ENCODE data around the gene ZBTB17. TPM values are rescaled to one million over a fixed set of nuclear protein-coding genes. Genes with fewer than 3 reads are reported as not detected.
"Not testable (repeated sequence)": the region's sequence is repeated elsewhere in the genome, so short reads cannot be mapped to it uniquely, and the experiment has no call there.

Gene ZBTB17
- total RNA-seq, 2 donors from 2014 or later: 14.8 to 27.5 TPM

DNA sequence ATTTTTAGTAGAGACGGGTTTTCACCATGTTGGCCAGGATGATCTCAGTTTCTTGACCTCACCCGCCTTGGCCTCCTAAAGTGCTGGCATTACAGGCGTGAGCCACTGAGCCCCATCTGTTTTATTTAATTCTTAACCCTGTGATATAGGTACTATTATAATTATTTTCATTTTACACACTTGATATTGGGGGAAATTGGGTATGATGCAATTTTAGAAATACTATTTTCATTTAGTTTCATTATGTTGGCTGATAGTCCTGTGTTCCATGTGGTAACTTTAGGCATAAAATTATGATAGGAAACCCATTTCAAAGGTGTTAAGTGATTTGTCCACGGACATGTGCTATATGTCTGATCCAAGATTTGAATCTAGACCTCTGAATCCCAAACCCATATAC is 67.3 kb downstream of the ZBTB17 start:
- H3K9me3 ChIP-seq: no peaks in the 10 kb centered on the region
- H3K27me3 ChIP-seq: no peaks in the 10 kb centered on the region
- TF ChIP-seq, protein P1, sequence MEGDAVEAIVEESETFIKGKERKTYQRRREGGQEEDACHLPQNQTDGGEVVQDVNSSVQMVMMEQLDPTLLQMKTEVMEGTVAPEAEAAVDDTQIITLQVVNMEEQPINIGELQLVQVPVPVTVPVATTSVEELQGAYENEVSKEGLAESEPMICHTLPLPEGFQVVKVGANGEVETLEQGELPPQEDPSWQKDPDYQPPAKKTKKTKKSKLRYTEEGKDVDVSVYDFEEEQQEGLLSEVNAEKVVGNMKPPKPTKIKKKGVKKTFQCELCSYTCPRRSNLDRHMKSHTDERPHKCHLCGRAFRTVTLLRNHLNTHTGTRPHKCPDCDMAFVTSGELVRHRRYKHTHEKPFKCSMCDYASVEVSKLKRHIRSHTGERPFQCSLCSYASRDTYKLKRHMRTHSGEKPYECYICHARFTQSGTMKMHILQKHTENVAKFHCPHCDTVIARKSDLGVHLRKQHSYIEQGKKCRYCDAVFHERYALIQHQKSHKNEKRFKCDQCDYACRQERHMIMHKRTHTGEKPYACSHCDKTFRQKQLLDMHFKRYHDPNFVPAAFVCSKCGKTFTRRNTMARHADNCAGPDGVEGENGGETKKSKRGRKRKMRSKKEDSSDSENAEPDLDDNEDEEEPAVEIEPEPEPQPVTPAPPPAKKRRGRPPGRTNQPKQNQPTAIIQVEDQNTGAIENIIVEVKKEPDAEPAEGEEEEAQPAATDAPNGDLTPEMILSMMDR (IDR thresholded peaks at IDR 0.05): no peak
- no peak overlapping the region for H3K27ac ChIP-seq
- peaks cover 0 to under 1% of the 10 kb centered on the region in 2 donors for H3K4me1 ChIP-seq
- H3K4me3 ChIP-seq: no peak overlapping the region
- DNase-seq (ENCODE audit: low spot score): no peak
- H3K36me3 ChIP-seq: peaks cover 35% of the 10 kb centered on the region

DNA sequence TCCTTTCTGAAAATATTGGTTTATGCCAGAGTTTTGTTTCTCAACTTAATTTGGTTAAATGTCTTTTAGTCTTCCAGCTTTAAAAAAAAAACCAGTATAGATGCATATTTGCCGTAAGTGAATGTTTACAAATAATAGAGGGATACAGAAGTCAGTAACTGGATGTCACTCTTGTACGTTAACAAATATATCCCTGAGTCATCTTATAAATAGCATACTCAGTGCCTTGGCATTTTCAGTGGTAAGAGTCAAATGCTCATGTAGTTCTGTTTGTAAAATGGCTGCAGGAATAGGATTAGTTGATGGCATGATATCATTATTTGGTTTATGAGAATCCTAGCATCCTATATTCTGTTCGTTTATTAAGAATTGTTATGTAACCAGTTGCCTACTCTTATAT is 73.0 kb downstream of the ZBTB17 start:
- Histone ChIP-seq H3K4me3 (no peak overlapping the region), H3K9me3 (no peaks in the 10 kb centered on the region), H3K27ac (peak overlapping the region; percentile 42 to 71), H3K36me3 (peaks cover 5% of the 10 kb centered on the region), H3K4me1 (peaks cover 0 to 34% of the 10 kb centered on the region in 2 donors), H3K27me3 (no peaks in the 10 kb centered on the region)
- no peak for DNase-seq (ENCODE audit: low spot score)
- TF ChIP-seq, protein P1 (IDR thresholded peaks at IDR 0.05): no peak

DNA sequence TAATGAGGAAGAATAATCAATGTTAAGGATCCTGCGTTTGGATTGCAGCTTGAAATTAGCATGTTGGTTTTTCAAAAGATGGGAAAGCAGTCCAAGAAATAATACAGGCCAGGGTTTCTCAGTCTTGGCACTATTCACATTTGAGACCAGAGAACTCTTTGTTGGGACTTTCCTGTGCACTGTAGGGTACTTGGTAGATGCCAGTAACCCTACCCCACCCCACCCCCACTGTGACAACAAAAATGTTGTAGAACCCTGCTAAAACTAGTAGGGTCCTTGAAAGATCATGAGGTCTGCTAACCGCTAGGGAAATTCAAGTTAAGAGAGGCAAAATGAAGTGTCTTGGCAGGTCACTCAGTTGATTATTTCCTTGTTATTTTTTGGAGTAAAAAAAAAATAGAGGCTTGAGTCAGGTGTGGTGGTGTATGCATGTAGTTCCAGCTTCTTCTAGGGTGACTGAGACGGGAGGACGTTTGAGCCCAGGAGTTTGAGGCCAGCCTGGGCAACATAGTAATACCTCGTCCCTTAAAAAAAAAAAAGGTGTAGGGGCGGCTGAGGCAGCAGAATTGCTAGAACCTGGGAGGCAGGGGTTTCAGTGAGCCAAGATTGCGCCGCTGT is 75.1 kb downstream of the ZBTB17 start:
- Histone ChIP-seq H3K27ac (peak overlapping the region; percentile 13 to 38), H3K27me3 (no peaks in the 10 kb centered on the region), H3K36me3 (peaks cover 5% of the 10 kb centered on the region), H3K4me1 (peaks cover 0 to 34% of the 10 kb centered on the region in 2 donors), H3K9me3 (no peaks in the 10 kb centered on the region), H3K4me3 (no peak overlapping the region)
- no peak for DNase-seq (ENCODE audit: low spot score)
- TF ChIP-seq, protein P1 (IDR thresholded peaks at IDR 0.05): no peak

DNA sequence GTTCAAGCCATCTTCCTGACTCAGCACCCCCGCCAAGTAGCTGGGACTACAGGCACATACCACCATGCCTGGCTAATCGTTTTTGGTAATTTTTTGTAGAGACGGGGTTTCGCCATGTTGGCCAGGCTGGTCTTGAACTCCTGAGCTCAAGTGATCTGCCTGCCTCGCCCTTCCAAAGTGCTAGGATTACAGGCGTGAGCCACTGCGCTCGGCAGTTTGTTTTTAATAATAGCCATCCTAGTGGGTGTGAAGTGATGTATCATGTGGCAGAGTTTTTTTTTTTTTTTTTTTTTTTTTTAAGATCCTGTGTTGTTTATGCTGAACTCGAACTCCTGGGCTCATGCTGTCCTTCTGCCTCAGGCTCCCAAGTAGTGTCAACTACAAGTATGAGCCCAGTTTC is 76.6 kb downstream of the ZBTB17 start:
- H3K4me1 ChIP-seq: peaks cover 0 to 39% of the 10 kb centered on the region in 2 donors
- no peak for DNase-seq (ENCODE audit: low spot score)
- no peak overlapping the region for H3K4me3 ChIP-seq
- H3K27me3 ChIP-seq: no peaks in the 10 kb centered on the region
- TF ChIP-seq, protein P1 (IDR thresholded peaks at IDR 0.05): no peak
- H3K27ac ChIP-seq: peak overlapping the region; percentile 31 to 53
- H3K9me3 ChIP-seq: no peaks in the 10 kb centered on the region
- H3K36me3 ChIP-seq: no peaks in the 10 kb centered on the region

DNA sequence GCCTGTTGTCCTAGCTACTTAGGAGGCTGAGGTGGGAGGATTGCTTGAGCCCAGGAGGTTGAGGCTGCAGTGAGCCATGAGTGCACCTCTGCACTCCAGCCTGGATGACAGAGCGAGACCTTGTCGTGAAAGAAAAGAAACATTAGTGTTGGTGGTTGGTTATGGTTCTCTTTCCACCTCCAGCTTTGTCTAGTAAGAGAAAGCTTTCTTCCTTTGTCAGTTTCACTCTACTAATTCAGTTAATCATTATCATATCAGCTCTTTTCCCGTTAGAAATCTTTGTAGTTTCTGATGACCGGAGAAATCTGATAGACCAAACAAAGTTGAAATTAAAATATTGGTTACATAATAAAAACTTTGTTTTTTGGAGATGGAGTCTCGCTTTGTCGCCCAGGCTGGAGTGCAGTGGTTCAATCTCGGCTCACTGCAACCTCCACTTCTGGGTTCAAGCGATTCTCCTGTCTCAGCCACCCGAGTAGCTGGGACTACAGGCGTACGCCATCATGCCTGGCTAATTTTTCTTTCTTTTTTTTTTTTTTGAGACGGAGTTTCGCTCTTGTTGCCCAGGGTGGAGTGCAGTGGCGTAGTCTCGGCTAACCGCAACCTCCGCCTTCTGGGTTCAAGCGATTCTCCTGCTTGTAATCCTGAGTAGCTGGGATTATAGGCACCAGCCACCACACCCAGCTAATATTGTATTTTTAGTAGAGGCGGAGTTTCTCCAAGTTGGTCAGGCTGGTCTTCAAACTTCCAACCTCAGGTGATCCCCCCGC is 78.9 kb downstream of the ZBTB17 start:
- not testable (repeated sequence) for H3K4me3 ChIP-seq; H3K36me3 ChIP-seq; DNase-seq (ENCODE audit: low spot score); H3K9me3 ChIP-seq; H3K27me3 ChIP-seq; H3K27ac ChIP-seq
- H3K4me1 ChIP-seq: peaks cover 0 to 48% of the 10 kb centered on the region in 2 donors

DNA sequence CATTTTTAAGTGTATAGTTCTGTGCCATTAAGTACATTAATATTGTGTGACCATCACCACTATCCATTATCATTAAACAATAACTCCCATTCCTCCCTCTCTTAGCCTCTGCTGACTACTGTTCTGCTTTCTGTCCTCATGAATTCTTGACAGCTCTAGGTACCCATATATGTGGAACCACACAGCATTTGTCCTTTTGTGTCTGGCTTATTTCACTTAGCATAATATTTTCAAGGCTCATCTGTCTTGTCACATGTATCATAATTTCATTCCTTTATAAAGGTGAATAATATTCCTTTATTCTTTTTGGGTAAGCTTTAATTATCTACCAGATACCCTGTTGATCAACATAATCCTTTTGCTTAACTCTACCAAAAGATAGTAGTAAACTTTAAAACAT is 80.7 kb downstream of the ZBTB17 start:
- no peaks in the 10 kb centered on the region for H3K9me3 ChIP-seq
- TF ChIP-seq, protein P1 (IDR thresholded peaks at IDR 0.05): no peak
- no peak for DNase-seq (ENCODE audit: low spot score)
- H3K36me3 ChIP-seq: no peaks in the 10 kb centered on the region
- H3K4me3 ChIP-seq: no peak overlapping the region
- peaks cover 0 to 42% of the 10 kb centered on the region in 2 donors for H3K4me1 ChIP-seq
- no peak overlapping the region for H3K27ac ChIP-seq
- H3K27me3 ChIP-seq: no peaks in the 10 kb centered on the region

DNA sequence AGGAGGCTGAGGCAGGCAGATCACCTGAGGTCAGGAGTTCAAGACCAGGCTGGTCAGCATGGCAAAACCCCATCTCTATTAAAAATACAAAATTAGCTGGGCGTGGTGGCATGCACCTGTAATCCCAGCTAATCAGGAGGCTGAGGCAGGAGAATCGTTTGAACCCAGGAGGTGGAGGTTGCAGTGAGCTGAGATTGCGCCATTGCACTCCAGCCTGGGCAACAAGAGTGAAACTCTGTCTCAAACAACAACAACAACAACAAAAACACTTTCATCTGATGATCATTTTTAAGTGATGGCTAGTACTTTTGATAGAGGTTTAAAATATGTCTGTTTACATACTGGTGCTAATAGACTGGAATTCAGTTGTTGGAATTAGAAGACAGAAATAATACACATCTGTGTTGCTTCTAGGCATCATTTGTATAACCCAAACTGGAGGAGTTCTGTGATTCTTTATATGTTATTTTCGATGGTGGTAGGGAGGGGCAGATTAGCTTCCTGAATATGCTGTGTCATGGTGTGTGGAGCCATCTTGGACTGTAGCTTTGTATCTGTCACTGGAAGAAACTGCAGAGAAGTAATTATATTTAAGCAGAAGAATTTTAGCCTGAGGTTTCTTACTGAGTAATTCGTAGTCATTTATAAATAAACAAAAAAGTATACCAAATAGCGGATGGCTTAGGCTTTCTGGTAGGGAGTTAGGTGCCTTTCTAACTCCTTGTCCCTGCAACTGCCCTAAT is 82.9 kb downstream of the ZBTB17 start:
- H3K4me3 ChIP-seq; H3K9me3 ChIP-seq; H3K27me3 ChIP-seq; DNase-seq (ENCODE audit: low spot score); H3K36me3 ChIP-seq: not testable (repeated sequence)
- Histone ChIP-seq H3K27ac (peak overlapping the region; percentile 74 to 75), H3K4me1 (peaks cover 0 to 36% of the 10 kb centered on the region in 2 donors)

Data from right atrium auricular region (tissue), 2 donors.